Measurements from ENCODE around the gene MOGAT3.

The MOGAT3 gene

GRCh38 chr7:101166909-101167644 is 33.8 kb downstream of the MOGAT3 start:
- Histone ChIP-seq H3K4me1 (ENCODE audit: control insufficient read depth, insufficient read depth, low read length) (peaks cover 60% of the 10 kb centered on the region), H3K27me3 (ENCODE audit: control insufficient read depth, insufficient read depth, low read length, poor library complexity, severe bottlenecking) (peaks cover 99% of the 10 kb centered on the region), H3K9me3 (ENCODE audit: control insufficient read depth, low read length) (no peaks in the 10 kb centered on the region), H3K4me3 (ENCODE audit: insufficient read depth, low read depth, low read length) (no peak overlapping the region), H3K36me3 (ENCODE audit: control insufficient read depth, insufficient read depth, low read length) (no peaks in the 10 kb centered on the region), H3K27ac (ENCODE audit: insufficient read depth, low read depth, low read length, poor library complexity, severe bottlenecking) (no peak overlapping the region)
- 1% methylated on average over 14 of the region's 19 CpGs for WGBS, 2 experiments

GRCh38 chr7:101166648-101166908 is 34.3 kb downstream of the MOGAT3 start:
- H3K4me3 ChIP-seq (ENCODE audit: insufficient read depth, low read depth, low read length), result no peak overlapping the region
- H3K4me1 ChIP-seq (ENCODE audit: control insufficient read depth, insufficient read depth, low read length), result peaks cover 59% of the 10 kb centered on the region
- H3K36me3 ChIP-seq (ENCODE audit: control insufficient read depth, insufficient read depth, low read length), result no peaks in the 10 kb centered on the region
- no peaks in the 10 kb centered on the region for H3K9me3 ChIP-seq (ENCODE audit: control insufficient read depth, low read length)
- WGBS, 2 experiments, result 0 to 2% methylated on average over 8 to 11 of the region's 11 CpGs
- no peak overlapping the region for H3K27ac ChIP-seq (ENCODE audit: insufficient read depth, low read depth, low read length, poor library complexity, severe bottlenecking)
- peaks cover 99% of the 10 kb centered on the region for H3K27me3 ChIP-seq (ENCODE audit: control insufficient read depth, insufficient read depth, low read length, poor library complexity, severe bottlenecking)

DNA sequence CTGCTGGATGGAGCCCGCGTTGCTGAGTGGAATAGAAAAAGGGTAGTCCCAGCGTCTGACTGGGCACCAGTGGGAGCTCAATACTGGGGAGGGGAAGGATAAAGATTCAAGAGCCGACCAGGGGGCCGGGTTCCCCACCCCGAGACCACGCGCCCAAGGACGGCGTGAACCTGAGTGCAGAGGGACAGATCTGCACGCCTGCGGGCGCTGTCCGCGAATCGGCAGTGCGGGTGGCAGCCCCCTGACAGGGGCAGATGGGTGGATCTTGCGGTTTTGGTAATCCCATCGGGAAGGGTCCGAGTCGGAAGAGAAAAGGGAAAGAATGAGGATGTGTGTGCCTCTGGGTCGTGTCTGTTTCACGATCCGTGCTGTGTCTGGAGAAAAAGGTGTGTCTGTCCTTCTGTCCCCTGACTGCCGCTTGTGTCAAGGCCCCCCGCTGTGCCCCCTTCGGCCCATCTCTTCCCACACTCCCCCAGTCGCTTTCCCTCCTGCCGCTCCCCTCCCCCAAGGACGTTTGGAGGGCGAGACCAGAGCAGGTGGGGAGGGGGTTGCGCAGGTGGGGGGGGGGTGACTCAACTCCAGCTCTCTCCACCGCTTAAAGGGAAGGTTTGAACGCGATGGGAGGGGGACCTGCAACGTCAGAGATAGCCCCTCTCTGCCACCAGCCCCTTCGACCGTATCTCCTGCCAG is 34.7 kb downstream of the MOGAT3 start:
- WGBS, 2 experiments, result 1% methylated on average over 32 to 36 of the region's 38 CpGs
- H3K4me3 ChIP-seq (ENCODE audit: insufficient read depth, low read depth, low read length), result peak overlapping the region; percentile 3
- H3K27me3 ChIP-seq (ENCODE audit: control insufficient read depth, insufficient read depth, low read length, poor library complexity, severe bottlenecking), result peaks cover 99% of the 10 kb centered on the region
- no peaks in the 10 kb centered on the region for H3K9me3 ChIP-seq (ENCODE audit: control insufficient read depth, low read length)
- H3K27ac ChIP-seq (ENCODE audit: insufficient read depth, low read depth, low read length, poor library complexity, severe bottlenecking), result no peak overlapping the region
- peaks cover 59% of the 10 kb centered on the region for H3K4me1 ChIP-seq (ENCODE audit: control insufficient read depth, insufficient read depth, low read length)
- H3K36me3 ChIP-seq (ENCODE audit: control insufficient read depth, insufficient read depth, low read length), result no peaks in the 10 kb centered on the region

- Histone ChIP-seq H3K27ac (ENCODE audit: insufficient read depth, low read depth, low read length, poor library complexity, severe bottlenecking) (no peak within 1 kb of the TSS), H3K27me3 (ENCODE audit: control insufficient read depth, insufficient read depth, low read length, poor library complexity, severe bottlenecking) (peaks cover 93% of the 10 kb centered on the region), H3K9me3 (ENCODE audit: control insufficient read depth, low read length) (no peaks in the 10 kb centered on the region), H3K4me1 (ENCODE audit: control insufficient read depth, insufficient read depth, low read length) (peaks cover 61% of the 10 kb centered on the region), H3K36me3 (ENCODE audit: control insufficient read depth, insufficient read depth, low read length) (no peaks in the 10 kb centered on the region), H3K4me3 (ENCODE audit: insufficient read depth, low read depth, low read length) (peak within 1 kb of the TSS; percentile 35)
- WGBS, 2 experiments, result 1% methylated on average over 74 of the region's 74 CpGs
Measured at GRCh38 chr7:101165075-101165957, 35.5 kb downstream of the MOGAT3 start, which contains the start of gene VGF. VGF (minus strand) TSS chr7:101165569; CDS start chr7:101164843, 726 bp downstream.

DNA sequence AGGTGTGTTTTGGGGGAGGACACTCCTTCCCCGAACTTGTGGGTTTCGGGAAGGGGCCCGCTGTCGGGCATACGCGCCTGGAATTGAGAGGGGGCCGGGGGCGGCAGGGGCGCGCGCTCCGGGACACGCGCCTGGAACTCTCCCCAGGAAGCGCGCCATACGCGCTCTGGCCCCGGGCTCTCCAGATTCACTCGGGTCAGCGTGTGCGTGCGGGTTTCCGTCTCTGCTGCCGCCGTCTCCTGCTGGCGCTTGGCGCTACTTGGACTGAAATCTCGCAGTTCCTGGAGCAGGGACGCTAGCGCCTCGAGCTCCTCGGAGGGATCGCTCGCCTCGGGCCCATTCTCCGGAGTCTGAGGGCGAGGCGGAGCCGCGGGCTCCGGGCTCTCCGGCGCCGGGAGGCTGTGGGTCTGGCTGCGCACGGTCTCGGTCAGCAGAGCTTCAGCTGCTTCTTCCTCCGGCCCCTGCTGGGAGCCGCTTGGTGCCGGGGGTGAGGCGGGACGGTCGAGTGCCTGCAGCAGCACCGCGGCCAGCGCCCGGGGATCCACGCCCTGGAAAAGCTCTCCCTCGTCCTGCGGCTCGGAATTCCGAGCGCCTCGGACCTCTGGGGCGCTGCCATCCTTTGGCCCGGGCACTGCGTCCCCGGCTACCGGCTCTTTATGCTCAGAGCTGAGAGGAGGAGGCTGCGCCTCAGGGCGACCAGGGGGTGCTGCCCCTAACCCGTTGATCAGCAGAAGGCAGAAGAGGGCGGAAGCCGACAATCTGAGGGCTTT is 36.6 kb downstream of the MOGAT3 start:
- Histone ChIP-seq H3K27ac (ENCODE audit: insufficient read depth, low read depth, low read length, poor library complexity, severe bottlenecking) (no peak overlapping the region), H3K27me3 (ENCODE audit: control insufficient read depth, insufficient read depth, low read length, poor library complexity, severe bottlenecking) (peaks cover 82% of the 10 kb centered on the region), H3K4me3 (ENCODE audit: insufficient read depth, low read depth, low read length) (peak overlapping the region; percentile 35), H3K36me3 (ENCODE audit: control insufficient read depth, insufficient read depth, low read length) (no peaks in the 10 kb centered on the region), H3K9me3 (ENCODE audit: control insufficient read depth, low read length) (no peaks in the 10 kb centered on the region), H3K4me1 (ENCODE audit: control insufficient read depth, insufficient read depth, low read length) (peaks cover 57% of the 10 kb centered on the region)
- 1% methylated on average over 75 of the region's 75 CpGs for WGBS, 2 experiments

- Histone ChIP-seq H3K4me3 (ENCODE audit: insufficient read depth, low read depth, low read length) (peak overlapping the region; percentile 35), H3K36me3 (ENCODE audit: control insufficient read depth, insufficient read depth, low read length) (no peaks in the 10 kb centered on the region), H3K9me3 (ENCODE audit: control insufficient read depth, low read length) (no peaks in the 10 kb centered on the region), H3K4me1 (ENCODE audit: control insufficient read depth, insufficient read depth, low read length) (peaks cover 57% of the 10 kb centered on the region), H3K27ac (ENCODE audit: insufficient read depth, low read depth, low read length, poor library complexity, severe bottlenecking) (no peak overlapping the region), H3K27me3 (ENCODE audit: control insufficient read depth, insufficient read depth, low read length, poor library complexity, severe bottlenecking) (peaks cover 74% of the 10 kb centered on the region)
- 0% methylated on average over 92 of the region's 92 CpGs for WGBS, 2 experiments
Measured at GRCh38 chr7:101163279-101164070, 37.4 kb downstream of the MOGAT3 start.

DNA sequence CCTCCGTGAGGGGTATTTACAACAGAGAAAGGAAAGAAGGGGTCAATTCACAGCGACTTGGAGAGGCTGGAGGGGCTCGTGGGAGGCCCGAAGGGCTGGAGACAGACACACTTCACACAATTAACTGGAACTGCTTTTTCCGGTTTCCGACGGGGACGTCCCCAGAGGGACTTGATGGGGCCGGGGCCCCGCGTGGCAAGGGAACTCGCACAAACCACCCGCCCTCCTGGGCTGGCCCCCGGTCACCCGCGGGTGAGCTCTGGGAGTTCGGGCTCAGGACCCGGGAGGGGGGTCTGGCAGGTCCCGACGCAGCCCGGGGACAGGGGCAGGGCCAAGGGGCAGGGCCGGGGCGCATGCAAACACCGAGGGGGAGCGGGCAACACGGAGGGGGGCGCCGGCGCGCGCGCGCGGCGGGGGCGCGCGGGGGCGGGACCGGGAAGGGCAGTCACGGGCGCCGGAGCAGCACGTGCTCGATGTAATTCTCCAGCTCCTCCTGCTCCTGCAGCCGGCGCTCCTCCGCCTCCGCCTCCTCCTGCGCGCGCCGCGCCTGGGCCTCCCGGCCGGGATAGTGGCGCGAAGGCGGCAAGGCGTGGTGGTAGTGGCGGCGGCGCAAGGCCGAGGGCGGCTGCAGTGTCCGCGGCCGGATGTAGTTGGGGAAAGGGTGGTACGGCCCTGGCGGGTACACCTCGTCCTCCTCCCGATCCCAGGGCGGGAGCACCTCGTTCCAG is 38.1 kb downstream of the MOGAT3 start:
- no peaks in the 10 kb centered on the region for H3K9me3 ChIP-seq (ENCODE audit: control insufficient read depth, low read length)
- H3K27ac ChIP-seq (ENCODE audit: insufficient read depth, low read depth, low read length, poor library complexity, severe bottlenecking), result peak overlapping the region; percentile 22
- peaks cover 51% of the 10 kb centered on the region for H3K4me1 ChIP-seq (ENCODE audit: control insufficient read depth, insufficient read depth, low read length)
- 0 to 1% methylated on average over 74 of the region's 74 CpGs for WGBS, 2 experiments
- no peaks in the 10 kb centered on the region for H3K36me3 ChIP-seq (ENCODE audit: control insufficient read depth, insufficient read depth, low read length)
- peaks cover 67% of the 10 kb centered on the region for H3K27me3 ChIP-seq (ENCODE audit: control insufficient read depth, insufficient read depth, low read length, poor library complexity, severe bottlenecking)
- peak overlapping the region; percentile 32 for H3K4me3 ChIP-seq (ENCODE audit: insufficient read depth, low read depth, low read length)

GRCh38 chr7:101161692-101162471 is 39.0 kb downstream of the MOGAT3 start:
- no peak overlapping the region for H3K4me3 ChIP-seq (ENCODE audit: insufficient read depth, low read depth, low read length)
- peak overlapping the region; percentile 22 for H3K27ac ChIP-seq (ENCODE audit: insufficient read depth, low read depth, low read length, poor library complexity, severe bottlenecking)
- WGBS, 2 experiments, result 47 to 51% methylated on average over 16 to 17 of the region's 17 CpGs
- H3K27me3 ChIP-seq (ENCODE audit: control insufficient read depth, insufficient read depth, low read length, poor library complexity, severe bottlenecking), result peaks cover 58% of the 10 kb centered on the region
- H3K9me3 ChIP-seq (ENCODE audit: control insufficient read depth, low read length), result no peaks in the 10 kb centered on the region
- H3K4me1 ChIP-seq (ENCODE audit: control insufficient read depth, insufficient read depth, low read length), result peaks cover 42% of the 10 kb centered on the region
- H3K36me3 ChIP-seq (ENCODE audit: control insufficient read depth, insufficient read depth, low read length), result no peaks in the 10 kb centered on the region
